ENCODE data around the gene CLEC18C.
"Not testable (repeated sequence)": the region's sequence is repeated elsewhere in the genome, so short reads cannot be mapped to it uniquely, and the experiment has no call there.

The CLEC18C gene

DNA sequence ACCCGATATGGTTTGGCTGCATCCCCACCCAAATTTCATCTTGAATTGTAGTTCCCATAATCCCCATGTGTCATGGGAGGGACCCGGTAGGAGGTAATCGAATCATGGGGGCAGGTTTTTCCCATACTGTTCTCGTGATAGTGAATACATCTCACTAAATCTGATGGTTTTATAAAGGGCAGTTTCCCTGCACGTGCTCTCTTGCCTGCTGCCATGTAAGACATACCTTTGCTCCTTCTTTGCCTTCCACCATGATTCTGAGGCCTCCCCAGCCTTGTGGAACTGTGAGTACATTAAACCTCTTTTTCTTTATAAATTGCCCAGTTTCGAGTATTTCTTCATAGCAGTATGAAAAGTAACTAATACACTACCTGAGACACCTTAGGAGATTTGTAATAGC is 32.8 kb downstream of the CLEC18C start:
- H3K4me3 ChIP-seq (ENCODE audit: low read length); H3K79me2 ChIP-seq (ENCODE audit: low read length); H3K4me2 ChIP-seq (ENCODE audit: low read depth, low read length); H2AFZ ChIP-seq (ENCODE audit: low read length); H4K20me1 ChIP-seq (ENCODE audit: insufficient read depth, low read length); H3K9me2 ChIP-seq (replicated peaks; ENCODE audit: insufficient read depth, low read length); H3F3A ChIP-seq (ENCODE audit: insufficient read depth, low read length); H3K27me3 ChIP-seq (replicated peaks; ENCODE audit: insufficient read depth, low read length); H3K27ac ChIP-seq (ENCODE audit: low read length); H3K4me1 ChIP-seq (ENCODE audit: low read length); H3K36me3 ChIP-seq (replicated peaks; ENCODE audit: insufficient read depth, low read length); DNase-seq; H3K9ac ChIP-seq (ENCODE audit: low read length); H3K9me3 ChIP-seq (replicated peaks; ENCODE audit: insufficient read depth, low read length): not testable (repeated sequence)

DNA sequence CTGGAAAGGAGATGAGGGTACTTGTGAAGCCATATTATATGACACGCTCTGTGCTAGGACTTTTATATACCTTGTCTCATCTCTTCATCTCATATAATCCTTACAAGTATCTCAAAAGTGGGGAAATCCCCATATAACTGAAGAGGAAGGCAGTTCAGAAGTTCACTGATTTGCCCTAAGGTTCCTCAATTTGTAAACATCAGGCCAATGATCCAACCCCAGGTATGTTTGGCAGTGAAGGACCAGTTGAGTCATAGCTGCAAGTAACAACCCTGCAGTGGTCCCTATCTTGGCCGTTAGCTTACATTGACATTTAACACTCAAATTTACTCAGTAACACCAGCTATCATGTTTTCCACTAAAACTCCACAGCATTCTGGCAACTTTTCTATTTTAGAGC is 45.0 kb downstream of the CLEC18C start:
- H3K4me1 ChIP-seq (ENCODE audit: low read length); H3K27ac ChIP-seq (ENCODE audit: low read length); DNase-seq; H3K4me2 ChIP-seq (ENCODE audit: low read depth, low read length); H3K4me3 ChIP-seq (ENCODE audit: low read length); H3F3A ChIP-seq (ENCODE audit: insufficient read depth, low read length); H3K9me2 ChIP-seq (replicated peaks; ENCODE audit: insufficient read depth, low read length); H3K9ac ChIP-seq (ENCODE audit: low read length); H2AFZ ChIP-seq (ENCODE audit: low read length); H3K27me3 ChIP-seq (replicated peaks; ENCODE audit: insufficient read depth, low read length); H3K79me2 ChIP-seq (ENCODE audit: low read length); H3K36me3 ChIP-seq (replicated peaks; ENCODE audit: insufficient read depth, low read length); H3K9me3 ChIP-seq (replicated peaks; ENCODE audit: insufficient read depth, low read length); H4K20me1 ChIP-seq (ENCODE audit: insufficient read depth, low read length): not testable (repeated sequence)

DNA sequence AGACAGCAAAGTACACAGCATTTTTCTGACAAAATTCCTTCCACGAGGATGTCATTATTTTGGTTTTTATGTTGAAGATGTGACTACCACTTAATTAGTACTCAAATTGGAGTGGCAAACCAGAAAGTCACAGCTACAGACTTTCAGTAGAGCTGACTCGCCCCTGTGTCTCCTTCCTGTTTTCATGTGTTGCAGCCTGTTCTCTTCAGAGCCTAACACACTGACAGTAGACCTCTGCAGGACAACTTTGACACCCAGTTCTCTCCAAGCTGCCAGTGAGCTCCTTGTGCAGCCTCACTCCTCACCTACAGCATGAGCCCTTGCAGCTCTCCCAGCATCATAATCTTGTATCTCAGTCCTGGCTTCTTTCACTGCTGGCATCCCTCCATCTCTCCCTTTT is 49.0 kb downstream of the CLEC18C start:
- not testable (repeated sequence) for H3K79me2 ChIP-seq (ENCODE audit: low read length); H3K4me3 ChIP-seq (ENCODE audit: low read length); H3K4me2 ChIP-seq (ENCODE audit: low read depth, low read length); H3F3A ChIP-seq (ENCODE audit: insufficient read depth, low read length); H3K4me1 ChIP-seq (ENCODE audit: low read length); H3K9me3 ChIP-seq (replicated peaks; ENCODE audit: insufficient read depth, low read length); H3K36me3 ChIP-seq (replicated peaks; ENCODE audit: insufficient read depth, low read length); H3K27me3 ChIP-seq (replicated peaks; ENCODE audit: insufficient read depth, low read length); H4K20me1 ChIP-seq (ENCODE audit: insufficient read depth, low read length); DNase-seq; H3K9me2 ChIP-seq (replicated peaks; ENCODE audit: insufficient read depth, low read length); H2AFZ ChIP-seq (ENCODE audit: low read length); H3K9ac ChIP-seq (ENCODE audit: low read length); H3K27ac ChIP-seq (ENCODE audit: low read length)

DNA sequence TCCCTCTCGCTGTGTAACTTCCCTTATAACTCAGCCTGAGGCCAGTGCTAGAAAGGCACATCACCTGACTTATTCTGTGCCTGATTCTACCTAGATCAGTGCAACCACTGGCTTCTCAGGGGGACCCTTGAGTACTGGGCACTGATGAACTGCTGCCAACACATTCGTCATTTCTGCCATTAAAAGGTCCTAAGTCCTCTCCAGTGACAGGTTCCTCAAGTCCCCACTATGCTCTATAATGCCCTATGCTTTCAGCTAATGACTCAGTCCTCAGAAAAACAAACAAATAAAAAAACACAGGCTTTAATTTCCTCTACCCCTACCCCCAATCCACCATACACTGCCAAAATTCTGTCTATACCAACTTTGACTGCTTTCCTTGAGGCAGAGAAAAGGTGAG is 49.6 kb downstream of the CLEC18C start:
- H3K36me3 ChIP-seq (replicated peaks; ENCODE audit: insufficient read depth, low read length); H3K4me3 ChIP-seq (ENCODE audit: low read length); H3F3A ChIP-seq (ENCODE audit: insufficient read depth, low read length); H3K4me2 ChIP-seq (ENCODE audit: low read depth, low read length); H3K4me1 ChIP-seq (ENCODE audit: low read length); H3K9me2 ChIP-seq (replicated peaks; ENCODE audit: insufficient read depth, low read length); H2AFZ ChIP-seq (ENCODE audit: low read length); H3K9ac ChIP-seq (ENCODE audit: low read length); H3K79me2 ChIP-seq (ENCODE audit: low read length); H3K27me3 ChIP-seq (replicated peaks; ENCODE audit: insufficient read depth, low read length); H4K20me1 ChIP-seq (ENCODE audit: insufficient read depth, low read length); H3K27ac ChIP-seq (ENCODE audit: low read length); H3K9me3 ChIP-seq (replicated peaks; ENCODE audit: insufficient read depth, low read length); DNase-seq: not testable (repeated sequence)

DNA sequence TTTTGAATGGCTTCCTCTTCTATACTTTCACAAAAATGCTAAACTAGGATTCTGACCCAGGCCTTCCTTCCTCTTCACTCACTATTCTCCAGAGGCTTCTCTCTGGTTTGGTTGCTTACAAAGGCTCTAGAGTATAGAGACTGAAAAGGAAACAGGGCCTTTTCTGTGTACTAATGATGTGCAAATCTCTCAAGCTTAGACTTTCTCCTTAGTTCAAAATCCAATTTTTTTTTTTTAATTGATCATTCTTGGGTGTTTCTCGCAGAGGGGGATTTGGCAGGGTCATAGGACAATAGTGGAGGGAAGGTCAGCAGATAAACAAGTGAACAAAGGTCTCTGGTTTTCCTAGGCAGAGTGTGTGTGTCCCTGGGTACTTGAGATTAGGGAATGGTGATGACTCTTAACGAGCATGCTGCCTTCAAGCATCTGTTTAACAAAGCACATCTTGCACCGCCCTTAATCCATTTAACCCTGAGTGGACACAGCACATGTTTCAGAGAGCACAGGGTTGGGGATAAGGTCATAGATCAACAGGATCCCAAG is 50.5 kb downstream of the CLEC18C start:
- H3K4me2 ChIP-seq (ENCODE audit: low read depth, low read length); H3K9me3 ChIP-seq (replicated peaks; ENCODE audit: insufficient read depth, low read length); H3K4me1 ChIP-seq (ENCODE audit: low read length); H3K9ac ChIP-seq (ENCODE audit: low read length); H3K79me2 ChIP-seq (ENCODE audit: low read length); H3K36me3 ChIP-seq (replicated peaks; ENCODE audit: insufficient read depth, low read length); H3K27me3 ChIP-seq (replicated peaks; ENCODE audit: insufficient read depth, low read length); H2AFZ ChIP-seq (ENCODE audit: low read length); H4K20me1 ChIP-seq (ENCODE audit: insufficient read depth, low read length); H3K4me3 ChIP-seq (ENCODE audit: low read length); H3K27ac ChIP-seq (ENCODE audit: low read length); DNase-seq; H3F3A ChIP-seq (ENCODE audit: insufficient read depth, low read length); H3K9me2 ChIP-seq (replicated peaks; ENCODE audit: insufficient read depth, low read length): not testable (repeated sequence)

DNA sequence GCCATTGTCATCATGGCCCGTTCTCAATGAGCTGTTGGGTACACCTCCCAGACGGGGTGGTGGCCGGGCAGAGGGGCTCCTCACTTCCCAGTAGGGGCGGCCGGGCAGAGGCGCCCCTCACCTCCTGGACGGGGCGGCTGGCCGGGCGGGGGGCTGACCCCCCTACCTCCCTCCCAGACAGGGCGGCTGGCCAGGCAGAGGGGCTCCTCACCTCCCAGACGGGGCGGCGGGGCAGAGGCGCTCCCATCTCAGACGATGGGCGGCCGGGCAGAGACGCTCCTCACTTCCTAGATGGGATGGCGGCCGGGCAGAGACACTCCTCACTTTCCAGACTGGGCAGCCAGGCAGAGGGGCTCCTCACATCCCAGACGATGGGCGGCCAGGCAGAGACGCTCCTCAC is 51.1 kb downstream of the CLEC18C start:
- H3K27me3 ChIP-seq (replicated peaks; ENCODE audit: insufficient read depth, low read length); H3K36me3 ChIP-seq (replicated peaks; ENCODE audit: insufficient read depth, low read length); H3K9me2 ChIP-seq (replicated peaks; ENCODE audit: insufficient read depth, low read length); H3K4me1 ChIP-seq (ENCODE audit: low read length); H4K20me1 ChIP-seq (ENCODE audit: insufficient read depth, low read length); H3K4me2 ChIP-seq (ENCODE audit: low read depth, low read length); H3K9me3 ChIP-seq (replicated peaks; ENCODE audit: insufficient read depth, low read length); H3K27ac ChIP-seq (ENCODE audit: low read length); H3F3A ChIP-seq (ENCODE audit: insufficient read depth, low read length); H3K79me2 ChIP-seq (ENCODE audit: low read length); DNase-seq; H3K9ac ChIP-seq (ENCODE audit: low read length); H3K4me3 ChIP-seq (ENCODE audit: low read length); H2AFZ ChIP-seq (ENCODE audit: low read length): not testable (repeated sequence)

DNA sequence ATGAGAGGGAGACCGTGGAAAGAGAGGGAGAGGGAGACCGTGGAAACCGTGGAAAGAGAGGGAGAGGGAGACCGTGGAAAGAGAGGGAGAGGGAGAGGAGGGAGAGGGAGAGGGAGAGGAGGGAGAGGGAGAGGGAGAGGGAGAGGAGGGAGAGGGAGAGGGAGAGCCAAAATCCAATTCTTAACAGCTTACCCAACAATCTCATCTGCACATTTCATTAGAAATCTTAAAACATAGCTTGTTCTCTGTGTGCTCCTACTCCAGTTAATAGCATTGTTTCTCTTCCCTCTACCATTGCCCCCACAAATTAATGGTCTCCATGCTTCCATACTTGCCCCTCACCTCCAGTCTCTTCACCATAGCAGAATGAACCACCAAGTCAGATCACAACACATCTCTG is 51.8 kb downstream of the CLEC18C start:
- not testable (repeated sequence) for H3K4me2 ChIP-seq (ENCODE audit: low read depth, low read length); H2AFZ ChIP-seq (ENCODE audit: low read length); H3K79me2 ChIP-seq (ENCODE audit: low read length); H3K9ac ChIP-seq (ENCODE audit: low read length); H3K4me3 ChIP-seq (ENCODE audit: low read length); H3K27ac ChIP-seq (ENCODE audit: low read length); H3K4me1 ChIP-seq (ENCODE audit: low read length); H3K27me3 ChIP-seq (replicated peaks; ENCODE audit: insufficient read depth, low read length); DNase-seq; H3F3A ChIP-seq (ENCODE audit: insufficient read depth, low read length); H3K9me3 ChIP-seq (replicated peaks; ENCODE audit: insufficient read depth, low read length); H3K9me2 ChIP-seq (replicated peaks; ENCODE audit: insufficient read depth, low read length); H4K20me1 ChIP-seq (ENCODE audit: insufficient read depth, low read length); H3K36me3 ChIP-seq (replicated peaks; ENCODE audit: insufficient read depth, low read length)

DNA sequence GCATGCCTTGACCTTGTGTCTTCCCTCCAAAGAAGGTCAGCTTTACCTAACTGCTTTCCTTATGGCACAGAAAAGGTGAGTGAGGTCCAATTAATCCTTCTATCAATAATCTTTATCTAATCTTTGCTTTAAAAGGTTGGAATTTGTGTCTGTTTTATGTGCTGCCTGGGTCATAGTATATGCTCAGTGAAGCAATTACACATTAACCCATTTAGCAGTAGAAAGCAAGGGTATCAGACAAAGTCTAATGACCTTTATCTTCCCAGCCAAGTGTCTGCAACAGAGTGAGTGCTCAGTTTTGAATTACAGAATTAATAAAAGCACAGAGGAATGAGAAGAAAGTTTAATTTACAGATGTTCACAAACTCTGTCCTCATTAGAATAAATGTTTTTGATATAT is 52.4 kb downstream of the CLEC18C start:
- H3K27me3 ChIP-seq (replicated peaks; ENCODE audit: insufficient read depth, low read length); H3K27ac ChIP-seq (ENCODE audit: low read length); H4K20me1 ChIP-seq (ENCODE audit: insufficient read depth, low read length); H3K36me3 ChIP-seq (replicated peaks; ENCODE audit: insufficient read depth, low read length); H3K4me1 ChIP-seq (ENCODE audit: low read length); H3K9me2 ChIP-seq (replicated peaks; ENCODE audit: insufficient read depth, low read length); H3K4me3 ChIP-seq (ENCODE audit: low read length); H3K4me2 ChIP-seq (ENCODE audit: low read depth, low read length); H3K9ac ChIP-seq (ENCODE audit: low read length); H3K79me2 ChIP-seq (ENCODE audit: low read length); H2AFZ ChIP-seq (ENCODE audit: low read length); H3F3A ChIP-seq (ENCODE audit: insufficient read depth, low read length); H3K9me3 ChIP-seq (replicated peaks; ENCODE audit: insufficient read depth, low read length); DNase-seq: not testable (repeated sequence)

Measured in MM.1S (cell line).